Measurements from ENCODE around the gene HDAC10. TPM values are rescaled to one million over a fixed set of nuclear protein-coding genes. Genes with fewer than 3 reads are reported as not detected.

HDAC10 gene
- total and polyA plus RNA-seq, 10 of the 15 experiments (the other 5 are each of a cell fraction or from before 2014, with no cell fraction given): 0.26 to 48.6 (median 5.0) TPM

GRCh38 chr22:50299785-50300619 lies 48.9 kb upstream of the HDAC10 start:
- RAD21 ChIA-PET (ENCODE audit: unreplicated experiment): no interaction called here
- no peak overlapping the region for H3K27ac ChIP-seq (ENCODE audit: control insufficient read depth, insufficient read depth)
- in situ Hi-C loops (cut with MboI) (no loop called here), intact Hi-C loops (cut with micrococcal nuclease; ENCODE audit: unreplicated experiment) (no loop called here)
- peaks cover 2 to 3% of the 10 kb centered on the region in 2 experiments; a peak in 2 of 4 replicates for H3K36me3 ChIP-seq (ENCODE audit: control insufficient read depth in 2 of 2, insufficient read depth in 2 of 2, low read length in 1 of 2)
- CTCF ChIA-PET: interaction anchor here (1.1 to 1.2 kb wide), 2 partner anchors 24 to 35 kb away, joined by 3 read pairs; no protein-coding TSS in a partner anchor
- H3K4me3 ChIP-seq: peak overlapping the region; percentile 47; the same call in 1 of the 2 replicates
- BruUV-seq (replicated peaks): no TSS peak
- H3K9ac ChIP-seq (ENCODE audit: control insufficient read depth, insufficient read depth, low read length): no peak overlapping the region
- FAIRE-seq (no peak), ATAC-seq (peak; percentile 3; the same call in 1 of the 3 replicates), DNase-seq (ENCODE audit: low read depth, low spot score) (no peak)
- H3K9me3 ChIP-seq (replicated peaks; ENCODE audit: control insufficient read depth, insufficient read depth, low read length): no peaks in the 10 kb centered on the region
- no peaks in the 10 kb centered on the region for H3K27me3 ChIP-seq (replicated peaks in 1 of 2; ENCODE audit: control insufficient read depth in 2 of 2, insufficient read depth in 2 of 2, low read length in 1 of 2)
- H3K4me2 ChIP-seq (ENCODE audit: control insufficient read depth, insufficient read depth): peak overlapping the region; percentile 55
- SMC1A ChIA-PET (ENCODE audit: uncharacterized antibody, unreplicated experiment): no interaction called here
- H3K4me1 ChIP-seq (ENCODE audit: control insufficient read depth, insufficient read depth, low read length): peaks cover 41% of the 10 kb centered on the region
- H3K79me2 ChIP-seq (ENCODE audit: control insufficient read depth, insufficient read depth, low read length): peaks cover 77% of the 10 kb centered on the region
- 76% methylated on average over 44 of the region's 93 CpGs for WGBS (ENCODE audit: insufficient coverage, insufficient replicate concordance, low lambda C conversion rate, missing lambda C conversion rate)
- no peak for TF ChIP-seq ZSCAN29 (IDR thresholded peaks at IDR 0.05)
- no peak for TF ChIP-seq NFXL1 (IDR thresholded peaks at IDR 0.05; ENCODE audit: borderline replicate concordance)
- TF ChIP-seq PKNOX1 (IDR thresholded peaks at IDR 0.05): 0 out of 2 replicates have a peak, but pooled peaks have one; percentile 18
- peak; percentile 1; the same call in 1 of the 2 replicates for TF ChIP-seq NR2C1 (IDR thresholded peaks at IDR 0.05)
- TF ChIP-seq LARP7 (IDR thresholded peaks at IDR 0.05): 0 out of 2 replicates have a peak, but pooled peaks have one; percentile 12
- no peak for TF ChIP-seq EZH2 (IDR thresholded peaks at IDR 0.05; ENCODE audit: borderline replicate concordance, control insufficient read depth, low read depth, low read length)
- no peak for TF ChIP-seq BCL11A (IDR thresholded peaks at IDR 0.05; ENCODE audit: low read depth, low read length)
- TF ChIP-seq FOXK2 (IDR thresholded peaks at IDR 0.05): no peak
- TF ChIP-seq MLLT1 (IDR thresholded peaks at IDR 0.05): no peak
- 0 out of 2 replicates have a peak, but pooled peaks have one; percentile 39 for TF ChIP-seq GATAD2B (conservative IDR thresholded peaks at IDR 0.05; ENCODE audit: low read depth)
- TF ChIP-seq TAF1 (IDR thresholded peaks at IDR 0.05; ENCODE audit: borderline replicate concordance, low read depth, low read length): no peak
- no peak overlapping the region for H2AFZ ChIP-seq (ENCODE audit: control insufficient read depth, low read depth, low read length)
- peaks cover 4% of the 10 kb centered on the region for H4K20me1 ChIP-seq (ENCODE audit: control insufficient read depth, insufficient read depth)
- POLR2A ChIA-PET: interaction anchor here (1.6 kb wide), 1 partner anchor 23 kb away, joined by 3 read pairs; no protein-coding TSS in a partner anchor

All from GM12878 (cell line).